ENCODE results near the gene PRSS2. TPM values are rescaled to one million over a fixed set of nuclear protein-coding genes. Genes with fewer than 3 reads are reported as not detected.
"Not testable (repeated sequence)": the region's sequence is repeated elsewhere in the genome, so short reads cannot be mapped to it uniquely, and the experiment has no call there.

Gene PRSS2
- total RNA-seq, 1 donor from 2014 or later, result 2.0 TPM

DNA sequence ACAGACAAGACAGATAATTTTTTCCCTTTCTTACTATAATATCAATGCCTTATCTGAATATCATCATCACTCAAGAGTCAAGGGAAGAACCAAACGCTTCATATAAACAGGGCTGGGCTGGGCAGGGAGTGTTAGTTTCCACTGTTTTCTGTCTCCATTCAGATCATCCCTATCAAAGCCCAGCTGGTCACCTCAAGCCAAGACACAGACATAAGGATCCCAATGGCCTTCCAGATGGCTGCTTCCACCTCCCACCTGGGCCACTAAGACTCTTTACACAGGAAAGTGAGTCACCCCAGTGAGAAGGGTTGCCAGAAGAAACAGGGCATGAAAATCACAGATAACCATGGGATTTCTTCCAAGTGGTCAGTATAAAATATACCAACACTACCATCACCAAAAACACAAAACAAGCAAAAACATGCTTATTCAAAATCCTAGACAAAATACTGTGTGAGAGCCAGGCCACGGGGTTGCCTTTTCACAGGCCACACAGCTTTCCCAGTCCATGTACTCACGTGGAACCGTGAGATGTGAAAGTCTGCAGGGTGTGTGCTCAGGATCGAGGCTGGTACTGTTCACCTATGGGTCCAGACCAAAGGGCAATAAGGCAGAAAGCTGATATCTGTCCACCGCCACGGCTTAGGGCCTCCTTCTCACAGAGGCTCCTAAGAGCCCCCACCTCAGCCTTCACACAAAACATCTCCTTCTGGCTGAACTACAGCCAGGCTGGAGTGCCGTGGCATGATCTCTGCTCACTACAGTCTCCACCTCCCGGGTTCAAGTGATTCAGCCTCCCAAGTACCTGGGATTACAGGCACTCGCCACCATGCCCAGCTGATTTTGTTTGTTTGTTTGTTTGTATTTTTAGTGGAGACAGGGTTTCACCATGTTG, 15.8 kb upstream of the PRSS2 start:
- H3K27me3 Mint-ChIP-seq (ENCODE audit: unreplicated experiment), result peaks cover 4% of the 10 kb centered on the region
- TF ChIP-seq, protein P1, sequence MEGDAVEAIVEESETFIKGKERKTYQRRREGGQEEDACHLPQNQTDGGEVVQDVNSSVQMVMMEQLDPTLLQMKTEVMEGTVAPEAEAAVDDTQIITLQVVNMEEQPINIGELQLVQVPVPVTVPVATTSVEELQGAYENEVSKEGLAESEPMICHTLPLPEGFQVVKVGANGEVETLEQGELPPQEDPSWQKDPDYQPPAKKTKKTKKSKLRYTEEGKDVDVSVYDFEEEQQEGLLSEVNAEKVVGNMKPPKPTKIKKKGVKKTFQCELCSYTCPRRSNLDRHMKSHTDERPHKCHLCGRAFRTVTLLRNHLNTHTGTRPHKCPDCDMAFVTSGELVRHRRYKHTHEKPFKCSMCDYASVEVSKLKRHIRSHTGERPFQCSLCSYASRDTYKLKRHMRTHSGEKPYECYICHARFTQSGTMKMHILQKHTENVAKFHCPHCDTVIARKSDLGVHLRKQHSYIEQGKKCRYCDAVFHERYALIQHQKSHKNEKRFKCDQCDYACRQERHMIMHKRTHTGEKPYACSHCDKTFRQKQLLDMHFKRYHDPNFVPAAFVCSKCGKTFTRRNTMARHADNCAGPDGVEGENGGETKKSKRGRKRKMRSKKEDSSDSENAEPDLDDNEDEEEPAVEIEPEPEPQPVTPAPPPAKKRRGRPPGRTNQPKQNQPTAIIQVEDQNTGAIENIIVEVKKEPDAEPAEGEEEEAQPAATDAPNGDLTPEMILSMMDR (IDR thresholded peaks at IDR 0.05; ENCODE audit: unreplicated experiment), result no peak
- no peak overlapping the region for H3K4me3 Mint-ChIP-seq (ENCODE audit: unreplicated experiment)
- no peaks in the 10 kb centered on the region for H3K36me3 Mint-ChIP-seq (ENCODE audit: low read depth, unreplicated experiment)
- DNase-seq (ENCODE audit: low spot score), result no peak
- no peak overlapping the region for H3K27ac Mint-ChIP-seq (ENCODE audit: unreplicated experiment)
- H3K9me3 Mint-ChIP-seq (ENCODE audit: unreplicated experiment), result no peaks in the 10 kb centered on the region
- no peaks in the 10 kb centered on the region for H3K4me1 Mint-ChIP-seq (ENCODE audit: unreplicated experiment)

DNA sequence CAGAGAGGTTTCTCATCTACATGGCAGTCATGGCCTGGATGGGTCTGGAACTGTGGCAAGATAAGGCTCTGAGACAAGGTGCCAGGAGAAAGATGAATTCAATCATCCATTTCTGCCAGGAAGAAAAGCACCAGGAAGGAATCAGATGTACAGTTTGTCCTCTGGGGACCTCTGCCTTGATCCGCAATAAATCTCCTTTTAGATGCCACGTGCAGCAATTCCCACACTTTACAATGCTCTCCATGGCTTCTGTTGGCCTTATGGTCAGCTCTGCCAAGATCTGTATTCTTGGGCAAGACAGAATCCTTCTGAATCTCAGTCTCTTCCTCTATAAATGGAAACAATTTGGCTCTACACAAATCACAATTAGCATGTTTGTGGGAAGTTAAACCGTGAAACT, 12.5 kb upstream of the PRSS2 start:
- H3K4me3 Mint-ChIP-seq (ENCODE audit: unreplicated experiment); H3K27ac Mint-ChIP-seq (ENCODE audit: unreplicated experiment); H3K36me3 Mint-ChIP-seq (ENCODE audit: low read depth, unreplicated experiment); H3K27me3 Mint-ChIP-seq (ENCODE audit: unreplicated experiment); H3K9me3 Mint-ChIP-seq (ENCODE audit: unreplicated experiment); H3K4me1 Mint-ChIP-seq (ENCODE audit: unreplicated experiment); DNase-seq (ENCODE audit: low spot score): not testable (repeated sequence)

DNA sequence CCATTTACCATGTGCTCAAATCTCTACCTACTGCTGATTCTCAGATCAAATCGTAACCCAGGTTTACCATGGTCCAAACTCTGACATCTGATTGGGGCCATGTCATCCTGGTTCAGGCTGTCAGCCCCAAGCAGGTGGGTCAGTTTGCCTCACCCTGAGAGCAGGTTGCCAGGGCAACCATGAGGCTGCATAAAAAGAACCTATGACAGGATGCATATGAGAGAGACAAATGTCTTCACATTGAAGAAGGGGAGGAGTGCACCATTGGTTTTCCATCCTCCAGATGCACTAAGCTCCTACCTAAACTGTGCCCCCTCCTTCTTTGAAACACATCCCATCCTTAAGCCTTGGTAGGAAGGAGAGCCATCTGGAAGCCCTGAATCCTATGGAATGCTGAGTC, 11.3 kb upstream of the PRSS2 start:
- DNase-seq (ENCODE audit: low spot score), result no peak

DNA sequence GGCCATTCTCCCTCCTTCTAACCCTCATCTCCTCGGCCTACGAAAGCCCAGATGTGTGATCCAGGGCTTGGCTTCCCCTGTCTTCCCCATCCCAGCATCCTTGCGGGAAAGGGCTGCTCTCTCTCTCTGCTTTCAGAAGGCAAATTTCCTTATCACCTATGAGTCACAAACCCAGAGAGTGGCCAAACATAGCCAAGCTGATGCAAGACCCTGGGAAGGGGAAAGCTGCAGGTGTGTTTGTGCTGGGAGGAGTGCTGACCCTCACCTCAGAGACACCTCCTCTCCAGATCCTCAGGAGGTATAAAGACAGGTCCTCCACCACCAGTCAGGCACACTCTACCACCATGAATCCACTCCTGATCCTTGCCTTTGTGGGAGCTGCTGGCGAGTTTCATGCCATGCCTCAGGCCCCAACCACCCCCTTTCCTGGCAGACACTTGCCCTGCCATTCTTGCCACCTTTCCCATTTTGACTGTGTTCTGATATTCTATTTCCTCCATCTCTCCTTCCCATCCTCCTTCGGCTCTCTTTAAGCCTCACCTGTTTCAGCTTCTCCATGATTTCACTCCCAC, 10.6 kb upstream of the PRSS2 start:
- H3K36me3 Mint-ChIP-seq (ENCODE audit: low read depth, unreplicated experiment), result no peaks in the 10 kb centered on the region
- TF ChIP-seq, protein P1 (IDR thresholded peaks at IDR 0.05; ENCODE audit: unreplicated experiment), result no peak
- DNase-seq (ENCODE audit: low spot score), result no peak
- peaks cover 8% of the 10 kb centered on the region for H3K27me3 Mint-ChIP-seq (ENCODE audit: unreplicated experiment)
- no peaks in the 10 kb centered on the region for H3K4me1 Mint-ChIP-seq (ENCODE audit: unreplicated experiment)
- no peak overlapping the region for H3K4me3 Mint-ChIP-seq (ENCODE audit: unreplicated experiment)
- no peaks in the 10 kb centered on the region for H3K9me3 Mint-ChIP-seq (ENCODE audit: unreplicated experiment)
- no peak overlapping the region for H3K27ac Mint-ChIP-seq (ENCODE audit: unreplicated experiment)

More for the DNA sequence above, 11.3 kb upstream of the PRSS2 start:
- TF ChIP-seq, protein P1 (IDR thresholded peaks at IDR 0.05; ENCODE audit: unreplicated experiment), result no peak
- no peak overlapping the region for H3K4me3 Mint-ChIP-seq (ENCODE audit: unreplicated experiment)
- peaks cover 6% of the 10 kb centered on the region for H3K27me3 Mint-ChIP-seq (ENCODE audit: unreplicated experiment)
- no peaks in the 10 kb centered on the region for H3K4me1 Mint-ChIP-seq (ENCODE audit: unreplicated experiment)
- H3K27ac Mint-ChIP-seq (ENCODE audit: unreplicated experiment), result no peak overlapping the region
- H3K9me3 Mint-ChIP-seq (ENCODE audit: unreplicated experiment), result no peaks in the 10 kb centered on the region
- H3K36me3 Mint-ChIP-seq (ENCODE audit: low read depth, unreplicated experiment), result no peaks in the 10 kb centered on the region

DNA sequence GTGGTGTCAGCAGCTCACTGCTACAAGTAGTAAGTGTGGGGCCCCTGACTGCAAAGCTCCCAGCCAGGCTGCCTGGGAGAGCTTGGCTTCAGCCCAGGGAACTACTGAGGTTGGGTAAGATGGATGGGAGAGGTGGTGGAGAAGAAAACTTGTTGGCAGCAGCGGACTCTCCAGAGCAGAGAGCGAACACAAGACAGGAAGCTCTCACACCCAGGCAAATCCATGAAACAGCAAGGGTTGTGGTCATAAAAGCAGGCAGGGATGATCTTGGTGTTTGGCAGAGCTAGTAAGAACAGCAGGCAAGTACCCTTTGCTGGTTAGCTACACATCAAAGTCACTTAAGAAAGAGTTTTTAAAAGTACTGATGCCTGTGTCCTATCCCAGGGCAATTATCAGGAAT, 9.2 kb upstream of the PRSS2 start:
- H3K4me3 Mint-ChIP-seq (ENCODE audit: unreplicated experiment); H3K27ac Mint-ChIP-seq (ENCODE audit: unreplicated experiment); DNase-seq (ENCODE audit: low spot score); H3K4me1 Mint-ChIP-seq (ENCODE audit: unreplicated experiment); H3K9me3 Mint-ChIP-seq (ENCODE audit: unreplicated experiment); H3K27me3 Mint-ChIP-seq (ENCODE audit: unreplicated experiment); H3K36me3 Mint-ChIP-seq (ENCODE audit: low read depth, unreplicated experiment): not testable (repeated sequence)

DNA sequence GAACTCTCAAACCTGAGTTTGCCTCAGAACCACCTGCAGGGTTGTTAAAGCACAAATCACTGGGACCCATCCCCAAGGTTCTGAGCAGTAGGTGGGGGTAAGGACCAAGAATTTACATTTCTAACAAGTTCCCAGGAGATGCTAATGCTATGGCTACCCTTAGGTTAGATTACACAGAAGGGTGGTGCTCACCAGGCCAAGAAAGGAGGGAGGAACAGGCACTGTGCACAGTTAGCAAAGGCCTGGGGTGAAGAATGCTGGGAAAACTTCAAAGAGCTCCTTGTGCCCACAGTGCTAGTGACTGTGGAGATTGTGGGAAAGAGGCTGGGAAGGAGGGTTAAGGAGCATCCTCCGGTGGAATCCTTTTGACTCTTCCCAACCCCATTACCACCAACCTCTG, 8.7 kb upstream of the PRSS2 start:
- Mint-ChIP-seq H3K27ac (ENCODE audit: unreplicated experiment) (no peak overlapping the region), H3K27me3 (ENCODE audit: unreplicated experiment) (peaks cover 6% of the 10 kb centered on the region), H3K4me1 (ENCODE audit: unreplicated experiment) (no peaks in the 10 kb centered on the region), H3K4me3 (ENCODE audit: unreplicated experiment) (no peak overlapping the region), H3K36me3 (ENCODE audit: low read depth, unreplicated experiment) (no peaks in the 10 kb centered on the region), H3K9me3 (ENCODE audit: unreplicated experiment) (no peaks in the 10 kb centered on the region)
- TF ChIP-seq, protein P1 (IDR thresholded peaks at IDR 0.05; ENCODE audit: unreplicated experiment), result no peak
- DNase-seq (ENCODE audit: low spot score), result no peak
